NCI-H2196 (cell line): ENCODE results near the gene CAPN2.

ENCODE experiments used
- DNase-seq: peaks from one replicate; lab custom pipeline; 2025; ENCODE audit not compliant: unreplicated experiment; lab: John Stamatoyannopoulos, UW

The CAPN2 gene

DNA sequence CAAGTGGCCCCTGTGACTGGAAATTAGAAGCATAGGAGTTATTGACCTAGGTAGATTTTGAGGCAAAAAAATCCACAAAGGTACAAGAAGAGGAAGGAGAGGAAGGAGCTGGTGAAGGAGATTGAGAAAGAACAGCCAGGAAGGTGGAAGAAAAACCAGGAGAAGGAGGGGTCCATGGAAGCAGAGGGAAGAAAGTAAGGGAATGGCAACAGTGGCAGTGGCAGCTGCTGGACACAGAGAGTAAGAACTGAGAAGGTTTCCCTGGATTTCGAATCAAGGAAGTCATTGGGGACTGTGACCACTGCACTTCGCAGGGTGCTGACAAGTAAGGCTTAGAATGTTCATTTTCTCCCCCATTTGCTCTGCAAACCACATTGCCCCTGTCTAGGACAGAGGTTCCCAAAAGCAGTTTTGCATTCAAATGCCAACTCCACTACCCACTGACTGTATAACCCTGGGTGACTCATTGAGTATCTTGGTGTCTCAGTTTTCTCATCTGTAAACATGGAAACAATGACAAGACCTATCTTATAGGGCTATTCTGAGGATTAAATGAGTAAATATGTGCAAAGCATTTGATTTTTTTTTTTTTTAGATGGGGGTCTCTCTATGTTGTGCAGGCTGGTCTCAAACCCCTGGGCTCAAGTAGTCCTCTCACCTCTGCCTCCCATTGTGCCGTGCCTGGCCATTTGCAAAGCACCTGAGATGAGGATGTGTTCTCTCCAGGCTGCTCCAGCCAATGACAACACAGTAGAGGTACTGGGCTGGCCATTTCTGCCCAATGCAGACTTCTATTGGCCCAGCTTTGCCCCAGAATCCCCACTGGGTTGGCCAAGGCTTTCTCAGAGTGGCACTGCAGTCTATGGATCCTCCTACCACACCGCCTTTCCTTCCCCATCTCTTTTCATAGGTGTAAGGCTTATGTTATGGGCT, 9.3 kb upstream of the CAPN2 start:
- DNase-seq = no peak

DNA sequence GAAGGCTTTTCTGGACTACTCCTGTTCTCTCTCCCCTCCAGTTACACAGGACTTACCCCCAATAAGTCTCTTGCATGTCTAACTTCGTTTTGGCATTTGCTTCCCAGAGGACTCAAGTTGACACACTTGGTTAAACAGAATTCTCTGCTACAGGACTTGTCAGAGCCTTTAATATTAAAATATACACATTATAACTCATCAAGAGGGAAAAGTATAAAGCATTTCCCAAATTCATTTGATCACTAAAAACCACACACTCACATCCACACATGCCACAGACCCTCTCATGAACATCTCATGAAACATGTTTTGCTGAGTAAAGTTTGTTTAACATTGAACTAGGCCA, 8.7 kb upstream of the CAPN2 start:
- no peak for DNase-seq

DNA sequence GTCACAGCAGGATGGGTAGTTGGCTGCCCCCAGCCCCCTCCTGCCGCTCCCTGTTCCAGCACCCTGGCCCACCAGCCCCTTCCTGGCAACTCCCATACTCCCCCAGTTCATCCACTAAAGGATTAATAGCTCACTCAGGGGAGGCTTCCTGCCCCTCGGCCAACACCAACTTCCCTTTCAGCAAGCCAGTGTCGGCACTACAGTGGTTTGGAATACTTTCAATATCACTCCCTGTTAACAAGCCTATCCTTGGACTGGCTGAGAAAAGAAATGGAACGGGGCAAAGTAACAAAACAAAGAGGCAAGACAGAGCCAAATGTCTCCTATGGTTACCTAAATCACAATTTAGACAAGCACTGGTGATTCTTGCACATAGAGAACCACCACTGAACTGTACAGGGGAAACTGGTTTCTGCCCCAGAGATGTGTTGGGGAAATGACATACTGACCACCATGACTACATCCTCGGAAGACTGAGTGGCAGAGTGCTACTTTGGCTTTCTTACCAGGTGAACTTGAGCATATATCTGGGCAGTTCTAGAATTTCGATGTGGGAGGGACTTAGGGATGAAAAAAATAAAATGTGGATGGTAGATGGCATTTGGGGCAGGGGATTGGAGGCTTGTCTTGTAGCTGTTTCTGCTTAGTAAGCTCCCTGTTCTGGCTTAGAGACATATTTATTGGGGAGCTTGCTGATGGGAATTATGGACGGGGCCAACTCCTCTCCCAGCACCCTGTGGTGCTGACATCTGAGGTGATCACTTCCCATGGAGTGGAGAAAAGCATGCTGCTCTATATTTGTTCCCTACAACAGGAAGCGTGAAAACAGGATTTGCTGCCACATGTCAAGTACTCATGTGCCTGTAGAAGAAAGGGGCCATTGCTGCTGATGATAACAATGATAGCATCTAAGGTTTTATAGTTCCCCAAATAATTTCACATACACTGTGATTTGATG, 7.1 kb upstream of the CAPN2 start:
- no peak for DNase-seq

DNA sequence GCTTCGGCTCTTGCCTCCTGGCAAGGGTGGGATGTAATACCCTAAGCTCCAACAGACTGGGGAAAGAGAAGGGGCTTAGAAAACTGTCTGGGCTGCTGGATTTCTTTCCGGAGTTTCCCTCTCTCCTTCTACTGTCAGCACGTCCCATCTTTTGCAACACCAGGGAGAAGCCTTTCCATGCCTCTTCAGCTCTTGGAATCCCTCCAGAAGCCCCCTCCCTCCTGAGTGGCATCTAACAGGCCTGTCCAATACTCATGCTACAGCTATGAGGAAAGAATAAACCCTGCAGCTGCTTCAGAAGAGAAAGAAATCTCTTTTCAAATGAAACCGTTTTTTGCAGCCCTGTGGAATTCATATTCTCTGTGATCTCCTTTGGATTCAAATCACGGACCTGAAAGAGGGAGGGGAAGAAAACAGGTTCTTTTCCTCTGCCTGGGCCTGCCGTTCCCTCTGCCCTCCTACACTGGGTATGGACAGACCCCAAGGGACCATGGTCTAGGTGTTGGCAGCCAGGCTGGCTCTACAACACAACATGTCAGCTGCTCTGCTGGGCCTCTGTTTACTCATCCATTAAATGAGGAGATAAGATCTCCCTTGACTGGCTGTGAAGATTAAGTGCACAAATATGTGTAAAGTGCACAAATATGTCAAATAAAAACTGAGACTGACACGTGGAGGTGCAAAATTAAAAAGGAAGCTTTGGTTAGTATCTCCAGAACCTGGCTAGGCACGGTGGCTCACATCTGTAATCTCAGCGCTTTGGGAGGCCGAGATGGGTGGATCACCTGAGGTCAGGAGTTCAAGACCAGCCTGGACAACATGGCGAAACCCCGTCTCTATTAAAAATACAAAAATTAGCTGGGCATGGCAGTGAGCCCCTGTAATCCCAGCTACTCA, 6.0 kb upstream of the CAPN2 start:
- peak; percentile 74 for DNase-seq

DNA sequence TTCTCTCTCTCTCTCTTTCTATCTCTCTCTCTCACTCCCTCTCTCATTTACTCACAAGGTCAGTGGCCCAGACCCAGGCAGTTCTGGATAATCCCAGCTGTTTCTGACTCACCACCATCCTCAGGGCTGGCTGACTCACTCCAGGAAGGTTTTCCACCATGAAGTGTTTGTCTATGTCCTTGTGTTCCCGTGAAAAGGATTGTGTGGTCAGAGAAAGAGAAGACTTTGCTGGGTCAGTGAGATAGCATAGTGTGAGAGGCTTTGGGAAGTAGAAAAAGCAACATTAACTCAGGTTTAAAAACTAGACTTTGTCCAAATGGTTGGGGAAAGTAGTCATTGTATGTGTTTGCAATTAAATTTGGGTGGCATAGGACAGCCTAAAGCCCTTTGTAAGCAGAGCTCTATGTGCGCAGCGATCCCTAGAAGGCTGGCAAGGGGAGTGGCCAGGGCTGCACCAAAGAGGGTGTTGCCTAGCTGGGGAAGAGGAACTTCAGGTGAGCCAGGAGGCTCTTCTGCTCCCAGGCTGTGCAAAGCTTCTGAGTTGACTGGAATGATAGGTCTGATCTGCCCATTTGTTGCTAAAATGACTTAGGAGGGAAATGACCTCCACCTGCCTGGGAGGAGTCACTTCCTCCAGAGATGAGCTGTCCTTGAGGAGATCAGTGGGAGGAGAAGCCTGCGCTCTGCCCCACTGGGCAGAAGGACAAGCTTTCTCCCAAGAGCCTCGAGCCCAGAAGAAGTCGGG, 4.9 kb upstream of the CAPN2 start:
- DNase-seq = peak; percentile 92

DNA sequence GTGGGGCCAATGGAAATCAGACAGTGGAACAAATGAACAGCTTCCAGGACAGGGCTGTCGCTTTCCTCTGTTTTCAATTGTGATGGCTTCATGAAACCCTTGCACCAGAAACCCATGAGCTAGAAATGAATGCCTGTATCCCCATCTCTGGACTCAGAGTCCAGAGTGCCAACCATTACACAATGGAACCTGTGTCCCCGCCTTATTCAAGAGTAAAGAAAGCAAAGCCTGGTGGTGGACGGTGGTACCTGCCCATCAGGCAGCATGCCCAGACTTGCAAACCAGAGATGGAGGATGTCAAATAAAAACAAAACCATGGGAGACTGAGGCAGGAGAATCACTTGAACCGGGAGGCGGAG, 4.4 kb upstream of the CAPN2 start:
- DNase-seq = peak; percentile 76

DNA sequence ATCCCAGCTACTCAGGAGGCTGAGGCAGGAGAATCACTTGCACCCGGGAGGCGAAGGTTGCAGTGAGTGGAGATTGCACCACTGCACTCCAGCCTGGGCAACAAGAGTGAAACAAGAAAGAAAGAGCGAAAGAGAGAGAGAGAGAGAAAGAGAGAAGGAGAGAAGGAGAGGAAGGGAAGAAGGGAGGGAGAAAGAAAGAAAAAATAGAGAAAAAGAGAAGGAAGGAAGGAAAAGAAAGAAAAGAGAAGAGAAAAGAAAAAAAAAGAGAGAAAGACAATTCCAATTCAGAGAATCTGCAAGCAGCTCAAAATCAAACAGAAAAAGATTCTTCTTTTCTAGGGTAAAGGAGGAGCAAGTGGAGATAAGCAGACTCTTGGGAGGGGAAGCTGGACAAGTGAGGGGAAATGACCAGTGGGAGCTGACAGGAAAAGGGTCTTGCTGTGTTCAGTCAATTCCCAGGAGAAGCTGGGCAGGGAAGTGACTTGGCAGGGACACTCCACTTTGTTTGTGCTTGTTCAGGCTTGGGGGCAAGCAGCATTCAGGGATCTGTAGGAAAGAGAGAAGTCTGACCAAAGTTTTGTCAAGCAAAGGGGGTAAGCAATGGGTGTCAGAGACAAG, 3.6 kb upstream of the CAPN2 start:
- DNase-seq = no peak

GRCh38 chr1:223709598-223709997, 2.7 kb upstream of the CAPN2 start:
- no peak for DNase-seq

DNA sequence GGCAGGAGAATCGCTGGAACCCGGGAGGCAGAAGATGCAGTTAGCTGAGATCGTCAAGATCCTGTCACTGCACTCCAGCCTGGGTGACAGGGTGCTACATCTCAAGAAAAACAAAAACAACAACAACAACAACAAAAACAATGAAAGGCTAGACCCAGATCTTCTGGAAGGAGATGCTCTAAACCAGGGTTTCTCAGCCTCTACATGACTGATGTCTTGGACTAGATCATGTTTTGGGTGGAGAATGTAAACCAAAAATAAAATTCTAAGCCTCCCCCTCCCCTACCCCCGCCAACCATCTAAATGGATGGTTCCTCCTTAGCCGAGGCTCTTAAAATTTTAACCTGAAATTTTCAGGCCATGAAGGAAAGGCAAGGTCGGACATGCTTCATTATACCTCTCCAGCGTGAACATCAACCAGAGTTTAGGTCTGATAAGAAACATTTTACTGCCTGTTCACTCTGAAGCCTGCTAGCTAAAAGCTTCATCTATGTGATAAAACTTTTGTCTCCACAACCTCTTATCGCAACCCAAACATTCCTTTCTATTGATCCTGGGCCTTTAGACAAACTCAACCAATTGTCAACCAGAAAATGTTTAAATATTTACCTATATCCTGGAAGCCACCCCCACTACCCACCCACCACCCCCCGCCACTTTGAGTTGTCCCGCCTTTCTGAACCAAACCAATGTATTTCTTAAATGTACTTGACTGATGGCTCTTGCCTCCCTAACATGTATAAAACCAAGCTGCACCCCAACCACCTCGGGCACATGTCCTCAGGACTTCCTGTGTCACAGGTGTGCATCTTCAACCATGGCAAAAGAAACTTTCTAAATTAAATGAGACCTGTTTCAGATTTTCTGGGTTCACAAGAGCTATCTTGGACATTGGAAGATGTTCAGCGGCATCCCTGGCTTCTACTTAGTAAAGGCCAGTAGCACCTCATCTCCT, 1.9 kb upstream of the CAPN2 start:
- DNase-seq = no peak

DNA sequence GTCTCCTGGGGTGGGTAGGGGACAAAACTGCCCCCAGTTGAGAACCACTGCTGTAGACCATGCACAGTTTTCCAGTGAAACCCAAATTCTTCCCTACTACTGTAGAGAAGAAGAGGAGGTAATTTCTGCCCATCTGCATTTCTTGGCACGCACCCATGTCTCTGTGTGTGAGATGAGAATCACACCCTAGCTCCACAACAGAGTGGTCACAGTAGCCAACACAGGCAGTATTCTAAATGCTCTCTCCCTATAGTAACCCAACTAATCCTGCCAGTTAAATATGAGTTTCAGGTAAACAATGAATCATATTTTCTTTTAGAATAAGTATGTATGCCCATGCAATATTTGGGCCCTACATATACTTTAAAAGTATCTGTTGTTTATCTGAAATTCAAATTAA, 1.2 kb upstream of the CAPN2 start:
- peak; percentile 28 for DNase-seq

- no peak for DNase-seq
Observed at GRCh38 chr1:223711747-223712193, 569 bp upstream of the CAPN2 start.

DNA sequence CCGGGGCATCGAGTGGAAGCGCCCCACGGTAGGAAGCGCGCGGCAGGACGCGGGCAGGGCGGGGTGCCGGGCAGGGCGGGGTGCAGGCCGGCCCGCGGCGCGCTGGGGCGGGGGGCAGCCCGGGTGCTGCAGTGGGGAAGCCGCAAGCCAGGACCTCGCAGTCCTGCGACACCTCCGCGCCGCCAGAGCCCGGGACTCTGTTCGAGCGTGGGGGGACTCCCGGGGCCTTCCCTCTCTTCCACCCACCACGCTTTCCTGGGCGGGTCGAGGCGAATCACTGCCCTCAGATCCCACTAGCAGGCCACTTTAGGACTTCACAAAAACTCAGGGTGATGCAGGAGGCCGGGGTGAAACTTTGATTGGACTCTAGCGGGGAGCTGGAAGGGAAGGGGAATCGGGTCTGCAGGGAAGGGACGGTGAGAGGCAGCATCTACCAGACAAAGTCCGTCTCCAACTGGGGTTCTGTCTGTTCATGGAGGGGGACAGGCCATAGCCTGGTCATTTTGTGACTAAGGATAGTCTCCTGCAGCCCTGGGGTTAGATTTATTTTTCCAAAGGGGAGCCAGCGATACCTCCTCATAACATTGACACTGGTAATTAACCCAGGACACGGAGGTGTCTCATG, 623 bp downstream of the CAPN2 start:
- DNase-seq = peak; percentile 19

DNA sequence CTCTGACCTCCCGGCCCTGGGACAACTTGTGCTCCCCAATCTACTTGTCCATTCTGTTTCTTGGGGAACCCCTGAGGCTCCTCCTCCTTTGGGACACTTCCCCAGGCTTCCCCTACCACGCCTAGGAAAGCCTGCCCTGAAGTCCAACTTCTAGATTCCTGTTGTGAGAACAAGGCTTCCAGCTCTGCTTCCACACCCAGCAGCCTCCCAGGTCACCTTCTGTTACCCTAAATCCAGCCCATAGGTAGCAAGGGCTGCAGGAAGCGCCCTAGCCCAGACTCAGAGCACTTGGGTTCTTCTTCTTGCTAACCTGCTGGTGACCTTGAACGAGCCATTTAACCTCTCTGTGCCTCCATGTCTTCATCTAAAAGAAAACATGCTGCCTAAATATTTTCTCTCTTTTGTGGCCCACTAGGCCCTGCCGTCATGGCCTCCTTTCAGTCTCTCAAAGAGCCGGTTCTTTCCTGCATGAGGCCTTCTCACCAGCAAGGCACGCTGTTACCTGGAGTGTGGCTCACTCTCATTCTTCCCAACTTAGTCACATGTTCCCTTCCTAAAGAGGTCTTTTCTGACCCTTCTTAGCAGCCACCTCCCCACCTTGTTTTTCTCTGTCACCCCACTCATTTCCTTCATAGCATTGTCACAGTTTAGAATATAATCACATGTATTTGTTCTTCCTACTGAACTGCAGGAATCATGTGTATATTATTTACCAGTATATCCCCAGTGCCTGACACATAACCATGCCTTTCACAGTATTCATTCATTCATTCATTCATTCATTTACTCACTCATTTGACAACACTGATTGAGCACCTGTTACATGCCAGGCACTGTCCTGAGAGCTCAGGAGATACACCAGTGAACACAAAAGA, 1.4 kb downstream of the CAPN2 start:
- no peak for DNase-seq

- DNase-seq = no peak
Observed at GRCh38 chr1:223714421-223714724, 2.0 kb downstream of the CAPN2 start.

DNA sequence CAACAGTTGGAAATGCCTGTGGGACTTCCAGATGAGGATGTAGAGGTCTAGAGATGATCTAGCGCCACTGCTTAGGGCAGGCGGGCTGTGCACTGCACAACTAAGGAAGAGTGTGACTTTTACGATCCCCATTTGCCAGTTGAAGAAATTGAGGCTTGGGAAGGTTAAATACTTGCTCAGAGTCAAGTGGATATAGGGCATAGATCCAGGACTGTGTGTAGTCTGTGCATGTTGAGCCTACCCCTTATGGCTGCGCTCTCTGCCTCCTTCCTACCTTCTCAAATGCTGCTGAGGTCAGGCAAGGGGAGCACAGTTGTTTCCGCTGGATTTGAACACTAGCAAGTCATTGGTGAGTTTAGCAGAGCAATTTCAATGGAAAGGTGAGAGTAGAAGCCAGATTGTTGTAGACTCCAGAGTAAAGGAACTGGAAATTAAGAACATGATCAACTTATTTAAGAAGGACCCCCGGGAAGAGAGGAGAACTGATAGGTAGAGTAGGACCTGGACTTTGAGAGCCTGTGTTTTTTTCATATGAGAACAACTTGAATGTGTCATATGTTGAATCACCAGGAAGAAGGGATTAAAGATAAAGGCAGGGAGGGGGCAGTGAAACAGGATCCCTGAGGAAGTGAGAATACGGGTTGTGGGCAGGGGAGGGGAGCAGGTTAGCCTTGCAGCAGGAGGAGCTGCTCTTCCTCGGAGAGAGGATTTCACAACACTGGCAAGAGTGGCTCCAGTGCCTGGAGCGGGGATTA, 2.7 kb downstream of the CAPN2 start:
- DNase-seq = peak; percentile 42

GRCh38 chr1:223715604-223716172, 3.3 kb downstream of the CAPN2 start:
- DNase-seq = no peak
